Skeletal muscle tissue (tissue), 4 donors: ENCODE results near the gene SLC4A1. TPM values are rescaled to one million over a fixed set of nuclear protein-coding genes. Genes with fewer than 3 reads are reported as not detected.
"Not testable (repeated sequence)": the region's sequence is repeated elsewhere in the genome, so short reads cannot be mapped to it uniquely, and the experiment has no call there.

Experiments used
- H3K27ac ChIP-seq: one replicate; pipeline ENCODE4 v1.7.0; 2013; ENCODE audit warnings: mild to moderate bottlenecking, low read depth, low read length, inconsistent platforms
- H3K27me3 ChIP-seq, 3 donors: one replicate each; pipeline ENCODE4 v1.7.0; 2013; ENCODE audit warnings: low read length in 3 of 3; ENCODE audit not compliant: control insufficient read depth in 3 of 3, insufficient read depth in 3 of 3
- H3K36me3 ChIP-seq, 3 donors: one replicate each; pipeline ENCODE4 v1.7.0; 2013; ENCODE audit warnings: low read length in 3 of 3; ENCODE audit not compliant: control insufficient read depth in 3 of 3, insufficient read depth in 3 of 3
- H3K4me1 ChIP-seq, 3 donors: one replicate each; pipeline ENCODE4 v1.7.0; 2013; ENCODE audit warnings: low read length in 3 of 3, mild to moderate bottlenecking in 3 of 3; ENCODE audit not compliant: control insufficient read depth in 3 of 3, insufficient read depth in 3 of 3
- H3K4me3 ChIP-seq, 3 donors: one replicate each; pipeline ENCODE4 v1.7.0; 2013; ENCODE audit warnings: low read length in 3 of 3
- H3K9ac ChIP-seq, 3 donors: one replicate each; pipeline ENCODE4 v1.7.0; 2013; ENCODE audit warnings: low read length in 3 of 3, mild to moderate bottlenecking in 3 of 3, moderate library complexity in 2 of 3, low read depth in 1 of 3
- H3K9me3 ChIP-seq, 3 donors: one replicate each; pipeline ENCODE4 v1.7.0; 2013; ENCODE audit warnings: low read length in 3 of 3; ENCODE audit not compliant: control insufficient read depth in 3 of 3
- total RNA-seq: library from RNA; depleted of rRNA; stranded (reverse); fragments of >200 nt; gene quantifications from one replicate; pipeline ENCODE4 v1.2.3, GENCODE V29; 2014
- donor health status: Osteomylitis.

The SLC4A1 gene
- total RNA-seq, 1 donor from 2014 or later, result 47.0 TPM

GRCh38 chr17:44247440-44247841 is 20.5 kb downstream of the SLC4A1 start:
- Histone ChIP-seq H3K9ac (peak overlapping the region in 2 of 3 donors; percentile 65 to 76), H3K27ac (peak overlapping the region; percentile 1)

GRCh38 chr17:44241106-44241624 is 26.8 kb downstream of the SLC4A1 start:
- Histone ChIP-seq H3K4me1 (peaks cover 6 to 7% (median 7%) of the 10 kb centered on the region in 3 donors), H3K4me3 (no peak overlapping the region), H3K9me3 (no peaks in the 10 kb centered on the region), H3K27ac (no peak overlapping the region), H3K36me3 (no peaks in the 10 kb centered on the region), H3K9ac (no peak overlapping the region), H3K27me3 (no peaks in the 10 kb centered on the region)

More at GRCh38 chr17:44247440-44247841, 20.5 kb downstream of the SLC4A1 start:
- peaks cover 29 to 32% (median 32%) of the 10 kb centered on the region in 3 donors for H3K4me1 ChIP-seq
- H3K9me3 ChIP-seq, result no peaks in the 10 kb centered on the region
- no peaks in the 10 kb centered on the region for H3K27me3 ChIP-seq
- peak overlapping the region; percentile 32 to 58 (median 56) for H3K4me3 ChIP-seq
- no peaks in the 10 kb centered on the region for H3K36me3 ChIP-seq

GRCh38 chr17:44237886-44238285 is 30.0 kb downstream of the SLC4A1 start:
- H3K9me3 ChIP-seq, H3K4me1 ChIP-seq, H3K4me3 ChIP-seq, H3K9ac ChIP-seq, H3K27ac ChIP-seq, H3K36me3 ChIP-seq, H3K27me3 ChIP-seq: not testable (repeated sequence)

GRCh38 chr17:44236444-44236991 is 31.4 kb downstream of the SLC4A1 start:
- no peaks in the 10 kb centered on the region for H3K27me3 ChIP-seq
- H3K4me3 ChIP-seq, result no peak overlapping the region
- peaks cover 0 to 6% (median 0%) of the 10 kb centered on the region in 3 donors for H3K4me1 ChIP-seq
- H3K9me3 ChIP-seq, result no peaks in the 10 kb centered on the region
- no peaks in the 10 kb centered on the region for H3K36me3 ChIP-seq
- H3K27ac ChIP-seq, result no peak overlapping the region
- H3K9ac ChIP-seq, result no peak overlapping the region

- no peak overlapping the region for H3K4me3 ChIP-seq
- H3K27me3 ChIP-seq, result no peaks in the 10 kb centered on the region
- H3K9me3 ChIP-seq, result no peaks in the 10 kb centered on the region
- no peaks in the 10 kb centered on the region for H3K36me3 ChIP-seq
- H3K4me1 ChIP-seq, result peaks cover 0 to 6% (median 0%) of the 10 kb centered on the region in 3 donors
- no peak overlapping the region for H3K9ac ChIP-seq
- H3K27ac ChIP-seq, result no peak overlapping the region
Measured at GRCh38 chr17:44235583-44235936, 32.4 kb downstream of the SLC4A1 start.

GRCh38 chr17:44233582-44233981 is 34.4 kb downstream of the SLC4A1 start:
- no peaks in the 10 kb centered on the region for H3K9me3 ChIP-seq

GRCh38 chr17:44232061-44232460 is 35.9 kb downstream of the SLC4A1 start:
- Histone ChIP-seq H3K27ac (no peak overlapping the region), H3K36me3 (no peaks in the 10 kb centered on the region), H3K27me3 (no peaks in the 10 kb centered on the region), H3K9me3 (no peaks in the 10 kb centered on the region), H3K4me1 (peaks cover 4 to 7% (median 6%) of the 10 kb centered on the region in 3 donors), H3K9ac (no peak overlapping the region), H3K4me3 (no peak overlapping the region)

More at GRCh38 chr17:44233582-44233981, 34.4 kb downstream of the SLC4A1 start:
- Histone ChIP-seq H3K27me3 (no peaks in the 10 kb centered on the region), H3K9ac (no peak overlapping the region), H3K4me3 (no peak overlapping the region), H3K27ac (no peak overlapping the region), H3K4me1 (peaks cover 4 to 7% (median 6%) of the 10 kb centered on the region in 3 donors), H3K36me3 (no peaks in the 10 kb centered on the region)

GRCh38 chr17:44230140-44230539 is 37.8 kb downstream of the SLC4A1 start:
- Histone ChIP-seq H3K36me3 (no peaks in the 10 kb centered on the region), H3K9ac (no peak overlapping the region), H3K4me3 (no peak overlapping the region), H3K9me3 (no peaks in the 10 kb centered on the region), H3K27me3 (no peaks in the 10 kb centered on the region), H3K27ac (no peak overlapping the region), H3K4me1 (peaks cover 4 to 7% (median 5%) of the 10 kb centered on the region in 3 donors)

GRCh38 chr17:44229090-44229489 is 38.8 kb downstream of the SLC4A1 start:
- no peaks in the 10 kb centered on the region for H3K9me3 ChIP-seq
- no peak overlapping the region for H3K4me3 ChIP-seq
- H3K36me3 ChIP-seq, result no peaks in the 10 kb centered on the region
- H3K4me1 ChIP-seq, result peaks cover under 1 to 9% (median 4%) of the 10 kb centered on the region in 3 donors
- H3K27me3 ChIP-seq, result no peaks in the 10 kb centered on the region
- no peak overlapping the region for H3K9ac ChIP-seq
- no peak overlapping the region for H3K27ac ChIP-seq

GRCh38 chr17:44223541-44224071 is 44.3 kb downstream of the SLC4A1 start:
- no peak overlapping the region for H3K4me3 ChIP-seq
- H3K9ac ChIP-seq, result peak overlapping the region; percentile 9 to 96 (median 27)
- no peaks in the 10 kb centered on the region for H3K36me3 ChIP-seq
- H3K27me3 ChIP-seq, result no peaks in the 10 kb centered on the region
- H3K27ac ChIP-seq, result peak overlapping the region; percentile 49
- no peaks in the 10 kb centered on the region for H3K9me3 ChIP-seq
- H3K4me1 ChIP-seq, result peaks cover 20 to 22% (median 21%) of the 10 kb centered on the region in 3 donors
